ENCODE measurements around the gene ADK. TPM values are rescaled to one million over a fixed set of nuclear protein-coding genes. Genes with fewer than 3 reads are reported as not detected.

The ADK gene
- polyA plus RNA-seq, 4 donors: 7.2 to 32.3 (median 16.1) TPM

- H3K27ac ChIP-seq (ENCODE audit: low read depth in 1 of 3, low read length in 2 of 3): peak overlapping the region in 1 of 3 donors; percentile 1
- 50 to 56% (median 55%) methylated on average over 6 of the region's 6 CpGs for WGBS, 3 donors
- no peaks in the 10 kb centered on the region for H3K27me3 ChIP-seq (ENCODE audit: control insufficient read depth in 3 of 3, insufficient read depth in 3 of 3, low read length in 3 of 3)
- DNase-seq: peak in 1 of 2 donors; percentile 27
- no peak for FAIRE-seq
- H3K36me3 ChIP-seq (ENCODE audit: control insufficient read depth in 3 of 3, insufficient read depth in 2 of 3, low read depth in 1 of 3, low read length in 3 of 3): peaks cover 0 to 2% (median 0%) of the 10 kb centered on the region in 3 donors
- no peak overlapping the region for H3K4me3 ChIP-seq (ENCODE audit: low read depth in 1 of 3, low read length in 3 of 3)
- peaks cover 0 to 15% (median 0%) of the 10 kb centered on the region in 3 donors for H3K4me1 ChIP-seq (ENCODE audit: control insufficient read depth in 3 of 3, insufficient read depth in 2 of 3, low read depth in 1 of 3, low read length in 2 of 3)
- H3K9me3 ChIP-seq (ENCODE audit: control insufficient read depth in 2 of 2, insufficient read depth in 1 of 2, low read depth in 1 of 2, low read length in 1 of 2): no peaks in the 10 kb centered on the region
Measured at GRCh38 chr10:74164716-74165529, 13.9 kb downstream of the ADK start.

DNA sequence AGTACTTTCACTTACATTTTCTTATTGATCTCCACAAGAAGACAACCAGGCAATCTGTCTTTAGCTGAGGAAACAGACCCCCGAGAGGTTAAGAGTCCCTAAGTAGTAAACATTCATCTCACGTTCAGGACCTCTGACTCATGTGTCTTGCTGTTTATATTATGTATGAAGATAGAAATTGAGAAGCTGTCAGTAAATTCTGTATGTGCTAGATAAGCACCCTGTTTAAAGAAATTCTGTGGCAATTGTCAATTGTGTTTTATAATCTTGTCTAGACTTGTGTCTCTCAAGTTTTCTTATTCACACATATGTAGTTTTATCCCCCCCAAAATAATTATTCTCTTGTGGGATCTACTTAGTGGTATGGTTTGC is 14.5 kb downstream of the ADK start:
- 59 to 73% (median 66%) methylated on average over 2 of the region's 2 CpGs for WGBS, 3 donors

GRCh38 chr10:74167443-74167842 is 16.4 kb downstream of the ADK start:
- 65 to 84% (median 73%) methylated on average over 1 of the region's 1 CpG for WGBS, 3 donors
- no peak for FAIRE-seq
- DNase-seq: no peak
- peaks cover 0 to 9% (median 0%) of the 10 kb centered on the region in 3 donors for H3K4me1 ChIP-seq (ENCODE audit: control insufficient read depth in 3 of 3, insufficient read depth in 2 of 3, low read depth in 1 of 3, low read length in 2 of 3)
- H3K27ac ChIP-seq (ENCODE audit: low read depth in 1 of 3, low read length in 2 of 3): no peak overlapping the region
- no peaks in the 10 kb centered on the region for H3K27me3 ChIP-seq (ENCODE audit: control insufficient read depth in 3 of 3, insufficient read depth in 3 of 3, low read length in 3 of 3)
- H3K9me3 ChIP-seq (ENCODE audit: control insufficient read depth in 2 of 2, insufficient read depth in 1 of 2, low read depth in 1 of 2, low read length in 1 of 2): no peaks in the 10 kb centered on the region
- no peak overlapping the region for H3K4me3 ChIP-seq (ENCODE audit: low read depth in 1 of 3, low read length in 3 of 3)
- H3K36me3 ChIP-seq (ENCODE audit: control insufficient read depth in 3 of 3, insufficient read depth in 2 of 3, low read depth in 1 of 3, low read length in 3 of 3): no peaks in the 10 kb centered on the region

More for the DNA sequence above, 14.5 kb downstream of the ADK start:
- no peak overlapping the region for H3K4me3 ChIP-seq (ENCODE audit: low read depth in 1 of 3, low read length in 3 of 3)
- H3K27ac ChIP-seq (ENCODE audit: low read depth in 1 of 3, low read length in 2 of 3): no peak overlapping the region
- peaks cover 0 to 2% (median 0%) of the 10 kb centered on the region in 3 donors for H3K36me3 ChIP-seq (ENCODE audit: control insufficient read depth in 3 of 3, insufficient read depth in 2 of 3, low read depth in 1 of 3, low read length in 3 of 3)
- DNase-seq (no peak), FAIRE-seq (no peak)
- no peaks in the 10 kb centered on the region for H3K27me3 ChIP-seq (ENCODE audit: control insufficient read depth in 3 of 3, insufficient read depth in 3 of 3, low read length in 3 of 3)
- H3K4me1 ChIP-seq (ENCODE audit: control insufficient read depth in 3 of 3, insufficient read depth in 2 of 3, low read depth in 1 of 3, low read length in 2 of 3): peaks cover 0 to 11% (median 0%) of the 10 kb centered on the region in 3 donors
- H3K9me3 ChIP-seq (ENCODE audit: control insufficient read depth in 2 of 2, insufficient read depth in 1 of 2, low read depth in 1 of 2, low read length in 1 of 2): no peaks in the 10 kb centered on the region

DNA sequence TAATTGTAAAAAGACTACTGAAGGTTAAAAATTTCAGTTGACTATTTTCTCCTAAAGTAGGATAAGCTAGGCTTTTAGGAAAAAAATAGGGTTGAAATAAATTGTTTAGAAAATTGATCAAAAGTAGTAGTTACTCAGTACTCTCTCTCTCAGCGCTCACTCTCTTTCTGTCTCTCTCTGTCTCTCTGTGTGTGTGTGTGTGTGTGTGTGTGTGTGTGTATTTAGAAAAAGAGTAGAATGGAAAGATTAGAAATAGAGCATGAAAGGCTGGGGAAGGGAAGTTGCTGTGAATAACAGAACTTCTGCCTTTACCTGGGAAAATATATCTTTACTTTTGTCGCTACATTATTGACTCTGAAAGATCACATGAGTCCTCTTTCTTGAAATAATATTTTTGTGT is 20.6 kb downstream of the ADK start:
- H3K9me3 ChIP-seq (ENCODE audit: control insufficient read depth in 2 of 2, insufficient read depth in 1 of 2, low read depth in 1 of 2, low read length in 1 of 2): no peaks in the 10 kb centered on the region
- no peak for DNase-seq
- H3K4me3 ChIP-seq (ENCODE audit: low read depth in 1 of 3, low read length in 3 of 3): no peak overlapping the region
- H3K27me3 ChIP-seq (ENCODE audit: control insufficient read depth in 3 of 3, insufficient read depth in 3 of 3, low read length in 3 of 3): no peaks in the 10 kb centered on the region
- no peaks in the 10 kb centered on the region for H3K36me3 ChIP-seq (ENCODE audit: control insufficient read depth in 3 of 3, insufficient read depth in 2 of 3, low read depth in 1 of 3, low read length in 3 of 3)
- peaks cover 0 to 12% (median 0%) of the 10 kb centered on the region in 3 donors for H3K4me1 ChIP-seq (ENCODE audit: control insufficient read depth in 3 of 3, insufficient read depth in 2 of 3, low read depth in 1 of 3, low read length in 2 of 3)
- no peak overlapping the region for H3K27ac ChIP-seq (ENCODE audit: low read depth in 1 of 3, low read length in 2 of 3)
- no peak for FAIRE-seq
- WGBS, 3 donors: 90 to 100% (median 92%) methylated on average over 2 of the region's 2 CpGs

DNA sequence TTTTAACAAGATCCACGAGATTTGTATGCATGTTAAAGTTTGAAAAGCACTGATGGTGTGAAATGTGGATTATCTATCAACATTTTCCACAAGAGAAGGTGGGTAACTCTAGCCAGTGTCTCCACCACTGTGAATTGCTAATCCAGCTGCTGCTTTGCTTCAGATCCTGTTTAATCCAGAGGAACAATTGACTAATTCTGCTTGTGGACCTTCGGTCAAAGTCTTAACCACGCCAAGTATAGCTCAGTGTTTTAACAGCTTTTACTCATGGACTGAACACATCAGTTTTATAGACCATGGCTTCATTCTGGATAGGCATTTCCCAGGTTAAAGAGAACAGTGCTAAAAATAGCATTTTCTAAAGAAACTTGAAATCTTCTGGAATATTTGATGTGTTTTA is 23.5 kb downstream of the ADK start:
- peak; percentile 84 to 85 for DNase-seq
- H3K4me1 ChIP-seq (ENCODE audit: control insufficient read depth in 3 of 3, insufficient read depth in 2 of 3, low read depth in 1 of 3, low read length in 2 of 3): peaks cover 0 to 15% (median 5%) of the 10 kb centered on the region in 3 donors
- no peaks in the 10 kb centered on the region for H3K36me3 ChIP-seq (ENCODE audit: control insufficient read depth in 3 of 3, insufficient read depth in 2 of 3, low read depth in 1 of 3, low read length in 3 of 3)
- WGBS, 3 donors: 12 to 45% (median 37%) methylated on average over 3 of the region's 3 CpGs
- FAIRE-seq: no peak
- no peaks in the 10 kb centered on the region for H3K27me3 ChIP-seq (ENCODE audit: control insufficient read depth in 3 of 3, insufficient read depth in 3 of 3, low read length in 3 of 3)
- no peaks in the 10 kb centered on the region for H3K9me3 ChIP-seq (ENCODE audit: control insufficient read depth in 2 of 2, insufficient read depth in 1 of 2, low read depth in 1 of 2, low read length in 1 of 2)
- no peak overlapping the region for H3K4me3 ChIP-seq (ENCODE audit: low read depth in 1 of 3, low read length in 3 of 3)
- peak overlapping the region in 1 of 3 donors; percentile 65 for H3K27ac ChIP-seq (ENCODE audit: low read depth in 1 of 3, low read length in 2 of 3)

DNA sequence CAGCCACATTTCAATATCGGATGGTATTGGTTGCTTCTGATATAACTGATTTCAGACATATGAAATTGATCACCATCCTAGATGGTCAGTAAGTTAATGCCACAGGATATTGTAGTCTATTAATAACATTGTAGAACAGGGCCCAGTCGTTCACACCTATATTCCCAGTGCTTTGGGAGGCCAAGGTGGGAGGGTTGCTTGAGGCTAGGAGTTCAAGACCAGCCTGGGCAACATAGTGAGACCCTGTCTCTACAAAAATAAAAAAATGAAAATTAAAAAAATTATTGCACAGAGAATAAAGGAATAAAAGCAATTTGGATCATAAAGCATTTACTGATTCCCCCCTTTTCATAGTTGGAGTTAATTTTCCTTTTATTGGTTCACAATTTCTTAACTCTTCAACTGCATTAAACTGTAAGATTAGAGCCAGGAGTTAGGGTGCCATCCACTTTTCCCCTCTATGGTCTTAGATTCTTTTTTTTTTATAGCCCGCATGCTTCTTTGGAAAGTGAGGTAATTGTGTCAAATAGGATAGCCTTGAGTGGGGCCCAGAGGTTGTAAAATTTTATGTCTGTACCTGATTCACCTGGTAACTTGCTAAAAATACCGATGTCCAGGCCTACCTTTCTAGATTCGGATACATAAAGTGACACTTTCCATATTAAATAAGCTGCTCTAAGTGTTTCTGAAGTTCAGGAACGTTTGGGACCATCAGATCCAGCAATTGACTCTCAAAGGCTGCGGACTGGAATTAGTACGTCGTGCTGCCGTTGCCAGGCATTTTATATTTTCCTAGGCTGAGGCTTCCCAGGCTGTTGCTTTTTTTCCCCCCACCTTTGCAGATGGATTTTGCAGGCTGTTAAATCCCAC is 24.7 kb downstream of the ADK start:
- Histone ChIP-seq H3K4me1 (ENCODE audit: control insufficient read depth in 3 of 3, insufficient read depth in 2 of 3, low read depth in 1 of 3, low read length in 2 of 3) (peaks cover 0 to 15% (median 5%) of the 10 kb centered on the region in 3 donors), H3K27me3 (ENCODE audit: control insufficient read depth in 3 of 3, insufficient read depth in 3 of 3, low read length in 3 of 3) (no peaks in the 10 kb centered on the region), H3K9me3 (ENCODE audit: control insufficient read depth in 2 of 2, insufficient read depth in 1 of 2, low read depth in 1 of 2, low read length in 1 of 2) (no peaks in the 10 kb centered on the region), H3K27ac (ENCODE audit: low read depth in 1 of 3, low read length in 2 of 3) (peak overlapping the region; percentile 90 to 94 (median 94)), H3K4me3 (ENCODE audit: low read depth in 1 of 3, low read length in 3 of 3) (peak overlapping the region; percentile 24 to 65 (median 59)), H3K36me3 (ENCODE audit: control insufficient read depth in 3 of 3, insufficient read depth in 2 of 3, low read depth in 1 of 3, low read length in 3 of 3) (no peaks in the 10 kb centered on the region)
- peak in 1 of 2 donors; percentile 78 for DNase-seq
- 16 to 25% (median 19%) methylated on average over 10 of the region's 10 CpGs for WGBS, 3 donors
- FAIRE-seq: no peak

DNA sequence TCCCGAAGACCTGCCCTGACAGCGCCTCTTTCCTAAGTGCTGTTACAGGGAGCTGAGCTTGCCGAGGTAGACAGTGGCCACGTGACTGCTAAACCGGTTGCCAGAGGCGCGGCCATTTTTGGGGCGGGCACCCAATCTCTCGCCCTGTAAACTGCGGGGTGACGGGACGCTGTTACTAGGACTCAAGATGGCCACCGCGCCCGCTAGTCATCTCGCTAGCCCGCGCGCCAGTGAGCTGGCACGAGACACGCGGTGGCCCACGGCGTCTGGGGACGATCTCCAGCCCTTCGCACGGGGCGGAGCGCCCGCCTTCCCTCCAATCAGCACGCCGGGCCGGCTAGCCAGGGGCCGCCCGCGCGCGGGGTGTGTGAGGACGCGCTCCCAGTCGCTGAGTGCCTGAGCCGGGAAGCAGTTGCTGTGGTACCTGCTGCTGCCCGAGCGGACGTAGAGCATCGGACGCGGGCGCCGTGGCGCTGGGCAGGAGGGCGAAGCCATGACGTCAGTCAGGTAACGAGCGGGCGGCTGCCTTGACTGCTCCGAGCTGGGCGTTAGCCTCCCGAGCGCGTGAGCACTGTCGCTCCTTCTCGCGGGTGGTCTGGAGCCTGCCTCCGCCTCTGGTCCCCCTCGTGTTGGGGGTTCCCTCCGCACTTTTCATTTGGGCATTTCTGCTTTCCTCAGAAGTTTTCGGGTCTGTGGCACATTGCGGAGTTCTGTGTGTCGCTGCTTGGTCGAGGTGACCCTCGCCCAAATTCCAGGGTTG is 25.5 kb downstream of the ADK start:
- peak; percentile 96 to 97 for DNase-seq
- Histone ChIP-seq H3K27ac (ENCODE audit: low read depth in 1 of 3, low read length in 2 of 3) (peak overlapping the region; percentile 90 to 94 (median 94)), H3K9me3 (ENCODE audit: control insufficient read depth in 2 of 2, insufficient read depth in 1 of 2, low read depth in 1 of 2, low read length in 1 of 2) (no peaks in the 10 kb centered on the region), H3K4me1 (ENCODE audit: control insufficient read depth in 3 of 3, insufficient read depth in 2 of 3, low read depth in 1 of 3, low read length in 2 of 3) (peaks cover 0 to 15% (median 5%) of the 10 kb centered on the region in 3 donors), H3K27me3 (ENCODE audit: control insufficient read depth in 3 of 3, insufficient read depth in 3 of 3, low read length in 3 of 3) (no peaks in the 10 kb centered on the region), H3K4me3 (ENCODE audit: low read depth in 1 of 3, low read length in 3 of 3) (peak overlapping the region; percentile 24 to 65 (median 59)), H3K36me3 (ENCODE audit: control insufficient read depth in 3 of 3, insufficient read depth in 2 of 3, low read depth in 1 of 3, low read length in 3 of 3) (no peaks in the 10 kb centered on the region)
- no peak for FAIRE-seq
- WGBS, 3 donors: 0 to 1% (median 0%) methylated on average over 55 to 72 of the region's 72 CpGs

All from small intestine (tissue), 7 donors.